ENCODE results near the gene ATG9A.

Gene ATG9A

GRCh38 chr2:219252084-219252483 is 22.6 kb upstream of the ATG9A start:
- FAIRE-seq, result no peak

GRCh38 chr2:219251656-219252055 is 22.2 kb upstream of the ATG9A start:
- FAIRE-seq, result no peak

GRCh38 chr2:219250049-219250781 is 20.8 kb upstream of the ATG9A start:
- FAIRE-seq, result no peak

- no peak for FAIRE-seq
These were observed 20.0 kb upstream of the ATG9A start for GRCh38 chr2:219249203-219249980.

- FAIRE-seq, result no peak
These were observed 19.4 kb upstream of the ATG9A start for GRCh38 chr2:219248845-219249202.

- no peak for FAIRE-seq
These were observed 18.5 kb upstream of the ATG9A start for GRCh38 chr2:219247678-219248642.

GRCh38 chr2:219246559-219246958 is 17.1 kb upstream of the ATG9A start:
- no peak for FAIRE-seq

- no peak for FAIRE-seq
These were observed 16.4 kb upstream of the ATG9A start for GRCh38 chr2:219245899-219246230.

- FAIRE-seq, result no peak
These were observed 15.9 kb upstream of the ATG9A start, which contains the start of the genes GLB1L and STK16 for GRCh38 chr2:219245148-219245898. Gene GLB1L, minus strand, starts transcription at chr2:219245444. Its CDS starts 1,871 bp downstream, at chr2:219243573. Gene STK16, plus strand, starts transcription at chr2:219245479. Its CDS starts 521 bp downstream, at chr2:219246000.

GRCh38 chr2:219244789-219245147 is 15.3 kb upstream of the ATG9A start:
- FAIRE-seq, result no peak

- FAIRE-seq, result no peak
These were observed 13.9 kb upstream of the ATG9A start for GRCh38 chr2:219243291-219243761.

- FAIRE-seq, result no peak
These were observed 4.9 kb upstream of the ATG9A start for GRCh38 chr2:219234331-219234730.

- FAIRE-seq, result no peak
These were observed 664 bp upstream of the ATG9A start for GRCh38 chr2:219230059-219230540.

GRCh38 chr2:219228911-219229304 is 528 bp downstream of the ATG9A start:
- no peak for FAIRE-seq

- FAIRE-seq, result no peak
These were observed 1.2 kb downstream of the ATG9A start for GRCh38 chr2:219228041-219228910.

GRCh38 chr2:219225350-219225749 is 4.1 kb downstream of the ATG9A start:
- no peak for FAIRE-seq

GRCh38 chr2:219223831-219224610 is 5.4 kb downstream of the ATG9A start:
- no peak for FAIRE-seq

- no peak for FAIRE-seq
These were observed 7.4 kb downstream of the ATG9A start for GRCh38 chr2:219221957-219222518.

GRCh38 chr2:219220652-219221402 is 8.6 kb downstream of the ATG9A start:
- no peak for FAIRE-seq
